ENCODE data around the gene DNAH6. TPM values are rescaled to one million over a fixed set of nuclear protein-coding genes. Genes with fewer than 3 reads are reported as not detected.

The DNAH6 gene
- polyA plus RNA-seq, 1 donor (not counting 4 experiments of a cell fraction or from before 2014, with no cell fraction given) = 0.05 TPM

GRCh38 chr2:84496386-84496785 lies 19.9 kb upstream of the DNAH6 start:
- H3K4me1 ChIP-seq (ENCODE audit: control insufficient read depth, extremely low read depth, insufficient read depth, low read length) = peaks cover 6% of the 10 kb centered on the region
- DNase-seq (ENCODE audit: low read depth, low spot score) = no peak
- H3K9me1 ChIP-seq (ENCODE audit: control insufficient read depth, extremely low read depth, insufficient read depth, low read length) = no peaks in the 10 kb centered on the region
- no peaks in the 10 kb centered on the region for H4K20me1 ChIP-seq (ENCODE audit: control insufficient read depth, extremely low read depth, insufficient read depth, low read length)
- no peak overlapping the region for H3K27ac ChIP-seq (ENCODE audit: control insufficient read depth, insufficient read depth, low read length)
- H3K4me2 ChIP-seq (ENCODE audit: control insufficient read depth, extremely low read depth, insufficient read depth, low read depth, low read length) = no peak overlapping the region
- no peaks in the 10 kb centered on the region for H3K9me3 ChIP-seq (ENCODE audit: control insufficient read depth, low read depth, low read length)
- H3K4me3 ChIP-seq (ENCODE audit: control insufficient read depth in 2 of 3, extremely low read depth in 1 of 3, insufficient read depth in 2 of 3, low read depth in 1 of 3, low read length in 3 of 3) = no peak overlapping the region
- no peaks in the 10 kb centered on the region for H3K79me2 ChIP-seq (ENCODE audit: control insufficient read depth, insufficient read depth, low read length)
- no peaks in the 10 kb centered on the region for H3K27me3 ChIP-seq (ENCODE audit: control insufficient read depth, extremely low read depth, insufficient read depth, low read length)
- no peak overlapping the region for H3K9ac ChIP-seq (ENCODE audit: control insufficient read depth, extremely low read depth, insufficient read depth, low read length)
- no peak overlapping the region for H2AFZ ChIP-seq (ENCODE audit: control insufficient read depth, low read length)
- FAIRE-seq = no peak
- dilution Hi-C loops (cut with MboI; ENCODE audit: extremely low pct_ligation_motif_present, low sequenced_read_pairs) = no loop called here
- TF ChIP-seq, protein P1, sequence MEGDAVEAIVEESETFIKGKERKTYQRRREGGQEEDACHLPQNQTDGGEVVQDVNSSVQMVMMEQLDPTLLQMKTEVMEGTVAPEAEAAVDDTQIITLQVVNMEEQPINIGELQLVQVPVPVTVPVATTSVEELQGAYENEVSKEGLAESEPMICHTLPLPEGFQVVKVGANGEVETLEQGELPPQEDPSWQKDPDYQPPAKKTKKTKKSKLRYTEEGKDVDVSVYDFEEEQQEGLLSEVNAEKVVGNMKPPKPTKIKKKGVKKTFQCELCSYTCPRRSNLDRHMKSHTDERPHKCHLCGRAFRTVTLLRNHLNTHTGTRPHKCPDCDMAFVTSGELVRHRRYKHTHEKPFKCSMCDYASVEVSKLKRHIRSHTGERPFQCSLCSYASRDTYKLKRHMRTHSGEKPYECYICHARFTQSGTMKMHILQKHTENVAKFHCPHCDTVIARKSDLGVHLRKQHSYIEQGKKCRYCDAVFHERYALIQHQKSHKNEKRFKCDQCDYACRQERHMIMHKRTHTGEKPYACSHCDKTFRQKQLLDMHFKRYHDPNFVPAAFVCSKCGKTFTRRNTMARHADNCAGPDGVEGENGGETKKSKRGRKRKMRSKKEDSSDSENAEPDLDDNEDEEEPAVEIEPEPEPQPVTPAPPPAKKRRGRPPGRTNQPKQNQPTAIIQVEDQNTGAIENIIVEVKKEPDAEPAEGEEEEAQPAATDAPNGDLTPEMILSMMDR (optimal IDR thresholded peaks at IDR 0.05 in 1 of 3, IDR thresholded peaks at IDR 0.05 in 1 of 3, conservative IDR thresholded peaks at IDR 0.05 in 1 of 3; ENCODE audit: extremely low read depth in 1 of 3, insufficient read depth in 2 of 3, low read length in 3 of 3) = no peak
- no peak for TF ChIP-seq EZH2 (IDR thresholded peaks at IDR 0.05; ENCODE audit: low read length)
- no peaks in the 10 kb centered on the region for H3K36me3 ChIP-seq (ENCODE audit: control insufficient read depth in 2 of 2, extremely low read depth in 1 of 2, insufficient read depth in 2 of 2, low read length in 2 of 2)

- H2AFZ ChIP-seq (ENCODE audit: control insufficient read depth, low read length) = no peak overlapping the region
- DNase-seq (ENCODE audit: low read depth, low spot score) (no peak), FAIRE-seq (no peak)
- no peaks in the 10 kb centered on the region for H3K79me2 ChIP-seq (ENCODE audit: control insufficient read depth, insufficient read depth, low read length)
- dilution Hi-C loops (cut with MboI; ENCODE audit: extremely low pct_ligation_motif_present, low sequenced_read_pairs) = no loop called here
- H3K4me2 ChIP-seq (ENCODE audit: control insufficient read depth, extremely low read depth, insufficient read depth, low read depth, low read length) = no peak overlapping the region
- peaks cover 6% of the 10 kb centered on the region for H3K4me1 ChIP-seq (ENCODE audit: control insufficient read depth, extremely low read depth, insufficient read depth, low read length)
- no peak for TF ChIP-seq EZH2 (IDR thresholded peaks at IDR 0.05; ENCODE audit: low read length)
- TF ChIP-seq, protein P1 (optimal IDR thresholded peaks at IDR 0.05 in 1 of 3, IDR thresholded peaks at IDR 0.05 in 1 of 3, conservative IDR thresholded peaks at IDR 0.05 in 1 of 3; ENCODE audit: extremely low read depth in 1 of 3, insufficient read depth in 2 of 3, low read length in 3 of 3) = no peak
- H4K20me1 ChIP-seq (ENCODE audit: control insufficient read depth, extremely low read depth, insufficient read depth, low read length) = no peaks in the 10 kb centered on the region
- no peaks in the 10 kb centered on the region for H3K27me3 ChIP-seq (ENCODE audit: control insufficient read depth, extremely low read depth, insufficient read depth, low read length)
- no peak overlapping the region for H3K4me3 ChIP-seq (ENCODE audit: control insufficient read depth in 2 of 3, extremely low read depth in 1 of 3, insufficient read depth in 2 of 3, low read depth in 1 of 3, low read length in 3 of 3)
- H3K27ac ChIP-seq (ENCODE audit: control insufficient read depth, insufficient read depth, low read length) = no peak overlapping the region
- H3K9ac ChIP-seq (ENCODE audit: control insufficient read depth, extremely low read depth, insufficient read depth, low read length) = no peak overlapping the region
- no peaks in the 10 kb centered on the region for H3K9me1 ChIP-seq (ENCODE audit: control insufficient read depth, extremely low read depth, insufficient read depth, low read length)
- H3K36me3 ChIP-seq (ENCODE audit: control insufficient read depth in 2 of 2, extremely low read depth in 1 of 2, insufficient read depth in 2 of 2, low read length in 2 of 2) = no peaks in the 10 kb centered on the region
- no peaks in the 10 kb centered on the region for H3K9me3 ChIP-seq (ENCODE audit: control insufficient read depth, low read depth, low read length)
Observed at GRCh38 chr2:84497285-84497684, 19.0 kb upstream of the DNAH6 start.
